Iris pigment epithelial cell (primary cell): Measurements from ENCODE around the gene CEP57L1.

Experiments used
- DNase-seq: peaks from one replicate; pipeline ENCODE4 v3.0.0-alpha.2; 2011; ENCODE audit warnings: low read depth

Gene CEP57L1

GRCh38 chr6:109095036-109095834, at the start of gene CEP57L1:
CEP57L1 (plus strand) TSS chr6:109095507; CDS start chr6:109145222, 49,715 bp downstream.
- DNase-seq: peak; percentile 98

- no peak for DNase-seq
These were observed 47.1 kb upstream of the CEP57L1 start for GRCh38 chr6:109048176-109048575.

- DNase-seq: no peak
These were observed 46.5 kb upstream of the CEP57L1 start for GRCh38 chr6:109048670-109049415.

- no peak for DNase-seq
These were observed 45.3 kb upstream of the CEP57L1 start for GRCh38 chr6:109050012-109050411.

- no peak for DNase-seq
These were observed 44.7 kb upstream of the CEP57L1 start for GRCh38 chr6:109050447-109051102.

- DNase-seq: peak; percentile 63
These were observed 43.8 kb upstream of the CEP57L1 start for GRCh38 chr6:109051301-109052017.

GRCh38 chr6:109052018-109052651, 43.2 kb upstream of the CEP57L1 start:
- DNase-seq: no peak

- DNase-seq: no peak
These were observed 42.5 kb upstream of the CEP57L1 start for GRCh38 chr6:109052852-109053251.

GRCh38 chr6:109053336-109053735, 42.0 kb upstream of the CEP57L1 start:
- DNase-seq: no peak

GRCh38 chr6:109055771-109056235, 39.5 kb upstream of the CEP57L1 start:
- peak; percentile 79 for DNase-seq

GRCh38 chr6:109056661-109057060, 38.6 kb upstream of the CEP57L1 start:
- DNase-seq: no peak

- DNase-seq: no peak
These were observed 36.7 kb upstream of the CEP57L1 start for GRCh38 chr6:109058620-109059019.

- peak; percentile 64 for DNase-seq
These were observed 36.2 kb upstream of the CEP57L1 start for GRCh38 chr6:109059153-109059552.

- DNase-seq: peak; percentile 76
These were observed 35.7 kb upstream of the CEP57L1 start for GRCh38 chr6:109059571-109060021.

GRCh38 chr6:109060571-109060970, 34.7 kb upstream of the CEP57L1 start:
- no peak for DNase-seq

- DNase-seq: no peak
These were observed 33.1 kb upstream of the CEP57L1 start for GRCh38 chr6:109062216-109062615.

GRCh38 chr6:109062767-109063352, 32.4 kb upstream of the CEP57L1 start:
- DNase-seq: no peak

GRCh38 chr6:109069746-109070145, 25.6 kb upstream of the CEP57L1 start:
- no peak for DNase-seq

GRCh38 chr6:109071125-109071917, 24.0 kb upstream of the CEP57L1 start:
- peak; percentile 31 for DNase-seq
